ENCODE results near the gene PGAM5.

DNA sequence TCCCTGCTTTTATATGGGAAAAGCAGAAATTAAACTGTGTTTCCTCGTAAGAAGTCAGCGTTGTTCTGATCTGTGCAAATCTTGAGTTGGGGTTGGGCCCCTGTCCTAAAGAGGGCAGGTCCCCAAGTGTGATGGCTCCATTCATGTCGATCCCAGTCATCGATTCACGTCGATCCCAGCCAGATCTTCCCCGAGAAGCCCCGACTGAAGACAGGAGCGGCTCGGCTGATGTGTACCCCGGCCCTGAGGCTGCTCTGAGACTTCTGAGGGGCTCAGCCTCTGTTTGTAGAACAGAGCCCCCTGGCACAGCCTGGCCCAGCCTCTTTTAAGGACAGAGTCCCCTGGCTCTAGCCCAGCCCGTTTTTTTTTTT lies 9.3 kb downstream of the PGAM5 start:
- no peak for TF ChIP-seq POLR2A (IDR thresholded peaks at IDR 0.05)
- TF ChIP-seq, protein P1, sequence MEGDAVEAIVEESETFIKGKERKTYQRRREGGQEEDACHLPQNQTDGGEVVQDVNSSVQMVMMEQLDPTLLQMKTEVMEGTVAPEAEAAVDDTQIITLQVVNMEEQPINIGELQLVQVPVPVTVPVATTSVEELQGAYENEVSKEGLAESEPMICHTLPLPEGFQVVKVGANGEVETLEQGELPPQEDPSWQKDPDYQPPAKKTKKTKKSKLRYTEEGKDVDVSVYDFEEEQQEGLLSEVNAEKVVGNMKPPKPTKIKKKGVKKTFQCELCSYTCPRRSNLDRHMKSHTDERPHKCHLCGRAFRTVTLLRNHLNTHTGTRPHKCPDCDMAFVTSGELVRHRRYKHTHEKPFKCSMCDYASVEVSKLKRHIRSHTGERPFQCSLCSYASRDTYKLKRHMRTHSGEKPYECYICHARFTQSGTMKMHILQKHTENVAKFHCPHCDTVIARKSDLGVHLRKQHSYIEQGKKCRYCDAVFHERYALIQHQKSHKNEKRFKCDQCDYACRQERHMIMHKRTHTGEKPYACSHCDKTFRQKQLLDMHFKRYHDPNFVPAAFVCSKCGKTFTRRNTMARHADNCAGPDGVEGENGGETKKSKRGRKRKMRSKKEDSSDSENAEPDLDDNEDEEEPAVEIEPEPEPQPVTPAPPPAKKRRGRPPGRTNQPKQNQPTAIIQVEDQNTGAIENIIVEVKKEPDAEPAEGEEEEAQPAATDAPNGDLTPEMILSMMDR (IDR thresholded peaks at IDR 0.05) = no peak
